GM21390 (cell line): ENCODE results near the gene NEDD8.

Experiments
- ATAC-seq: cut with Tn5 transposase; IDR thresholded peaks from one replicate; pipeline ENCODE4 v1.9.1; 2021; ENCODE audit not compliant: unreplicated experiment

NEDD8 gene

GRCh38 chr14:24264298-24264697 is 32.1 kb upstream of the NEDD8 start:
- ATAC-seq: no peak

GRCh38 chr14:24263848-24264247 is 31.7 kb upstream of the NEDD8 start:
- no peak for ATAC-seq

- no peak for ATAC-seq
These were observed 30.9 kb upstream of the NEDD8 start, which contains the start of gene TGM1 for GRCh38 chr14:24262821-24263733. Gene TGM1, minus strand, starts transcription at chr14:24263177. Its CDS starts 825 bp downstream, at chr14:24262352.

- no peak for ATAC-seq
These were observed 29.8 kb upstream of the NEDD8 start for GRCh38 chr14:24261969-24262327.

- ATAC-seq: no peak
These were observed 29.2 kb upstream of the NEDD8 start for GRCh38 chr14:24261256-24261968.

- no peak for ATAC-seq
These were observed 28.6 kb upstream of the NEDD8 start for GRCh38 chr14:24260780-24261157.

GRCh38 chr14:24260026-24260779 is 28.0 kb upstream of the NEDD8 start:
- no peak for ATAC-seq

GRCh38 chr14:24259282-24260025 is 27.3 kb upstream of the NEDD8 start:
- ATAC-seq: no peak

GRCh38 chr14:24258548-24259265 is 26.5 kb upstream of the NEDD8 start:
- ATAC-seq: no peak

- no peak for ATAC-seq
These were observed 26.0 kb upstream of the NEDD8 start for GRCh38 chr14:24258119-24258518.

- ATAC-seq: no peak
These were observed 24.8 kb upstream of the NEDD8 start for GRCh38 chr14:24256960-24257359.

- ATAC-seq: no peak
These were observed 24.0 kb upstream of the NEDD8 start for GRCh38 chr14:24255931-24256711.

- ATAC-seq: no peak
These were observed 23.3 kb upstream of the NEDD8 start for GRCh38 chr14:24255438-24255837.

GRCh38 chr14:24254630-24255392 is 22.6 kb upstream of the NEDD8 start:
- ATAC-seq: no peak

- no peak for ATAC-seq
These were observed 21.8 kb upstream of the NEDD8 start for GRCh38 chr14:24253936-24254335.

- no peak for ATAC-seq
These were observed 20.3 kb upstream of the NEDD8 start for GRCh38 chr14:24252289-24253124.

GRCh38 chr14:24251880-24252288 is 19.7 kb upstream of the NEDD8 start:
- no peak for ATAC-seq

GRCh38 chr14:24250354-24250753 is 18.2 kb upstream of the NEDD8 start:
- ATAC-seq: no peak
